Esophagus muscularis mucosa (tissue), 4 donors: ENCODE data around the gene MLN. TPM values are rescaled to one million over a fixed set of nuclear protein-coding genes. Genes with fewer than 3 reads are reported as not detected.

Experiments
- DNase-seq: peaks from one replicate; pipeline ENCODE4 v3.0.0-alpha.2; 2017; ENCODE audit errors: extremely low spot score
- H3K27ac ChIP-seq, 4 donors: fragments of 200-600 bp; sonication (generic); replicated peaks in 1 of 4; 1 replicate in 3 of 4; 2 replicates in 1 of 4; pipeline ENCODE4 v1.5.1; 2016 to 2019; ENCODE audit warnings: mild to moderate bottlenecking in 1 of 4
- H3K27me3 ChIP-seq, 4 donors: fragments of 200-600 bp; sonication (generic); one replicate each; pipeline versions ENCODE4 v1.5.1 to v1.6.0; 2016 to 2019
- H3K36me3 ChIP-seq, 4 donors: fragments of 200-600 bp; sonication (generic); one replicate each; pipeline ENCODE4 v1.5.1; 2016 to 2019
- H3K4me1 ChIP-seq, 4 donors: fragments of 200-600 bp; sonication (generic); one replicate each; pipeline ENCODE4 v1.5.1; 2016 to 2019
- H3K4me3 ChIP-seq, 4 donors: fragments of 200-600 bp; sonication (generic); 1 replicate in 2 of 4; 2 replicates in 2 of 4; pipeline ENCODE4 v1.5.1; 2016 to 2019; ENCODE audit warnings: mild to moderate bottlenecking in 4 of 4, moderate library complexity in 1 of 4
- H3K9me3 ChIP-seq, 4 donors: fragments of 200-600 bp; sonication (generic); 1 replicate in 3 of 4; 2 replicates in 1 of 4; pipeline ENCODE4 v1.5.1; 2016 to 2019
- CTCF ChIP-seq, 3 experiments: fragments of 200-600 bp in 2 of 3; fragments of 450-650 bp in 1 of 3; sonication (generic) in 2 of 3; IDR thresholded peaks; one replicate each; pipeline ENCODE4 v1.5.1; 2017 to 2019; ENCODE audit warnings: antibody characterized with exemption in 3 of 3, mild to moderate bottlenecking in 2 of 3, moderate library complexity in 1 of 3
- EP300 ChIP-seq: sonication (generic); formaldehyde crosslinking; IDR thresholded peaks from one replicate; pipeline ENCODE4 v1.6.1; 2017; ENCODE audit warnings: antibody characterized with exemption
- POLR2A ChIP-seq: fragments of 450-650 bp; IDR thresholded peaks from one replicate; pipeline ENCODE4 v1.6.1; 2017; ENCODE audit warnings: antibody characterized with exemption, moderate library complexity, mild to moderate bottlenecking, low read depth
- POLR2AphosphoS5 ChIP-seq, 2 donors: sonication (generic); formaldehyde crosslinking; IDR thresholded peaks; one replicate each; pipeline ENCODE4 v1.6.1; 2017; ENCODE audit warnings: antibody characterized with exemption in 2 of 2
- WGBS: methylation state at CpG from one replicate; pipeline ENCODE4 v1.1.5; 2018; 5-methylcytosine and 5-hydroxymethylcytosine counted together
- intact Hi-C: fragments of 100-400 bp; cut with DNase I; formaldehyde crosslinking; loops from one replicate; pipeline ENCODE4 v1.15.1; 2023
- total RNA-seq, 4 donors: library from RNA; depleted of rRNA; stranded (reverse); fragments of >200 nt; gene quantifications; one replicate each; pipeline versions ENCODE4 v1.1.0 to v1.2.1, GENCODE V29; 2016

MLN gene
- total RNA-seq, 4 donors from 2014 or later: not detected

DNA sequence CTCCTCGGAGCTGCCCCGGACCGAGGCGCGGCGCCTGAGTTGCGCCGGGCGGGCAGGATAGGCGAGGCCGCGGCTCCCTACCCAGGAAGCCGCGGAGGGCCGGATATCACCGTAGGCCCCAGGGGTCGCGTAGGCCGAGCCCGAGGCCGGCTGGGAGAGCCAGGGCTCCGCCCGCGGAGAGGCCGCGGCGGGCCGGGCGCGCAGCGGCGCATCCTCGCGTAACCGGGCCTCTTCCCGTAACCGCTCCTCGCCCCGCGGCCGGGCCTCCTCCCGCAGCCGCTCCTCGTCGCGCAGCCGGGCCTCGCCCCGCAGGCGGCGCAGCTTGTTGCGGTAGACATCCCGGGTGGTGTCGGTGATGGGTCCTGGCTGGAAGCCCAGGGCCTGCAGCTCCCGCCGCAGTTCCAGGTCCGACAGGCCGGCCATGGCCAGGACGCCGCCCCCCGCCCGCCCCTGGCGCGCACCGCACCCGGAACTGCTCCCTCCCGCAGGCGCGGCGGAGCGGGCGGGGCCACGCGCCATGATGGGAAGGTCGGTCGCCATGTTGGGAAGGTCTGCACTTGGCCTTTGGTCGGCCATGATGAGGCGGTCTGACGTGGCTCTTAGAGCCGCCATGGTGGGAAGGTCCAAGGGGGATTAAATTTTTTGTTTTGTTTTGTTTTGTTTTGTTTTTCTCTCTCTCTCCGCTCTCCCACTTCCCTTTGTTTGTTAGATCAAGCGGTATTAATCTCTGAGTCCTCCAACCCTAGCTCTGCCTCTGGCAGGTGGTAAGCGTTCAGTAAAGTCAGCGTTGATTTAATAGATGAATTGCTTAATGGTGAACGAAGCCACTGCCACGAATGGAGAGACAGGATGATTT, 14.9 kb downstream of the MLN start, which contains the start of gene LEMD2:
LEMD2 (minus strand) TSS at position 437 of the 856 bp plus-strand sequence; CDS start at position 423, 14 bp downstream.
- Histone ChIP-seq H3K27ac (peak within 1 kb of the TSS; percentile 100), H3K36me3 (peaks cover 6 to 17% (median 13%) of the 10 kb centered on the region in 4 donors), H3K9me3 (no peaks in the 10 kb centered on the region), H3K4me3 (peak within 1 kb of the TSS; percentile 91 to 99 (median 96)), H3K4me1 (peaks cover 40 to 48% (median 44%) of the 10 kb centered on the region in 4 donors), H3K27me3 (no peaks in the 10 kb centered on the region)
- intact Hi-C loops: no loop called here
- no peak for TF ChIP-seq EP300
- no peak for TF ChIP-seq CTCF (IDR thresholded peaks at IDR 0.05)
- TF ChIP-seq POLR2AphosphoS5 (IDR thresholded peaks at IDR 0.05): peak; percentile 96 to 97
- peak; percentile 94 for TF ChIP-seq POLR2A
- WGBS: 13% methylated on average over 20 of the region's 86 CpGs
- DNase-seq: peak; percentile 98

DNA sequence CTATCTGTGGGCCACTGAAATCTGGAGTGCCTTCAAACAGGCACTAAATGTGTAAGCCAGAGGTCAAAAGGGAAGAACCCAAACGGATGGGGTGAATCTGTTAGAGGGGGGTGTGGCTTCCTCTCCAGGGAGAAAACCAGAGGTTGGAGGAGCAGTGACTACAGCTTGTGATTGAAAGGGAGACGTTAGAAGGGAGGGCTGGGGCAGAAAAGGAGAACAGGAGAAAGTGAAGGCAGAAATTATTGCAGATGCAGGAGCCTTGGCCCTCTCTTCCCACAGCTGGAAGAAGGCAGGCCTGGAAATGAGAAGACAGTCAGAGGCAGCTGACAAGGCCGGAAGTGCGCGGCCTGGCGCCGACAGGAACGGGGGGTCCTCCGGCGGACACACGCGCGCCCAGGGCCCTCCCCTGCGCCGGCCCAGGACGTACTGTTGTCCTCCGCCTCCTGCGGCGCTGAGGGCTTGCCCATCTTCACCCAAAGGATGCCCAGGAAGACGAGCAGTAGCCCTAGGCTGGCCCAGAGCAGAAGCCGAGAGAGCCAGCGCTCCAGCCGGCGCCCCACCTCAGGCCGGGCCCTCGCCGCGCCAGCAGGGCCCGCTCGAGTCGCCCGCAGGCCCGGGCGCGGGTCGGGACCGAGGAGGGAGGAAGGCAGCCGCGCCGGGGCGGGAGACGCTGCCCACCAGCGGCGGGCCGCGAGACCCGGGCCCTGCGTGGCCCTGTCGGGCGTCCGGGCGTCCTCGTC, 15.7 kb downstream of the MLN start:
- no peaks in the 10 kb centered on the region for H3K27me3 ChIP-seq
- H3K4me3 ChIP-seq: peak overlapping the region; percentile 91 to 99 (median 96)
- H3K36me3 ChIP-seq: peaks cover 14 to 25% (median 21%) of the 10 kb centered on the region in 4 donors
- peak overlapping the region; percentile 100 for H3K27ac ChIP-seq
- TF ChIP-seq EP300: no peak
- peak; percentile 92 for TF ChIP-seq POLR2AphosphoS5 (IDR thresholded peaks at IDR 0.05)
- TF ChIP-seq CTCF (IDR thresholded peaks at IDR 0.05): peak in 1 of 3 experiments; percentile 2
- TF ChIP-seq POLR2A: peak; percentile 68
- 3% methylated on average over 21 of the region's 53 CpGs for WGBS
- peaks cover 40 to 48% (median 44%) of the 10 kb centered on the region in 4 donors for H3K4me1 ChIP-seq
- H3K9me3 ChIP-seq: no peaks in the 10 kb centered on the region
- intact Hi-C loops: no loop called here
- peak; percentile 93 for DNase-seq

DNA sequence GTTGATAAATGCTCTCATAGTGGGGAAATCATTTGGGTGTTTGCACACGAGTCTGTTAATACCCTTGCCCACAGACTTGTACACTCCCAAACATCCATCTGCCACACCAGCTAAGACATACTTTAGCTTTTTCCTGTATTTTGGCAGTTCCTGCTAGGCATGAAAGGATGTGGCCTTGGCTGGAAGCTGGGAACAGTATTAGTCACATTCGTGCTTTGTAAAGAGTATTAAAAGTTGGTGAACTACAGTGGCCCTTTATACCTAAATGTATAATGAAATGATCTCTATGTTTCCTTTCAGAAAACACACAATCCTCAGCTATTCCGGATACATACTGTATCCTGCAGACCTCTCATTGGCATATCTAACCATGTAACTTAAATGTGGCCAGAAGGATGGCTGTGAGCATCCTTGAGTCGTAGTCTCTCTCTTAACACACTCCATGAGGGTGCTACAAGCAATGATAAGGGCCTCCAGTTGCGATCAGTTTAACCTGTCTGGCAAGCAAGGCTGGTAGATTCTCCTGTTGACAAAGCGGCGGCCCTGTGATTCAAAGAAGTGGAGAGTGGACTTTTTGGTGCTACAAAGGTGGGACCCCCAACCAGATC, 16.4 kb downstream of the MLN start:
- no peak for DNase-seq
- no peaks in the 10 kb centered on the region for H3K27me3 ChIP-seq
- peak overlapping the region; percentile 100 for H3K27ac ChIP-seq
- WGBS: 54% methylated on average over 7 of the region's 7 CpGs
- intact Hi-C loops: no loop called here
- peak overlapping the region; percentile 91 to 99 (median 96) for H3K4me3 ChIP-seq
- peaks cover 20 to 32% (median 28%) of the 10 kb centered on the region in 4 donors for H3K36me3 ChIP-seq
- no peaks in the 10 kb centered on the region for H3K9me3 ChIP-seq
- TF ChIP-seq CTCF (IDR thresholded peaks at IDR 0.05) (no peak), EP300 (no peak), POLR2AphosphoS5 (IDR thresholded peaks at IDR 0.05) (no peak), POLR2A (no peak)
- H3K4me1 ChIP-seq: peaks cover 43 to 52% (median 44%) of the 10 kb centered on the region in 4 donors

- Histone ChIP-seq H3K27ac (peak overlapping the region; percentile 100), H3K4me3 (peak overlapping the region in 1 of 4 donors; percentile 99), H3K9me3 (no peaks in the 10 kb centered on the region), H3K36me3 (peaks cover 25 to 37% (median 35%) of the 10 kb centered on the region in 4 donors), H3K4me1 (peaks cover 47 to 59% (median 50%) of the 10 kb centered on the region in 4 donors), H3K27me3 (no peaks in the 10 kb centered on the region)
- WGBS: 62% methylated on average over 3 of the region's 3 CpGs
- TF ChIP-seq POLR2AphosphoS5 (IDR thresholded peaks at IDR 0.05): no peak
- no peak for TF ChIP-seq CTCF (IDR thresholded peaks at IDR 0.05)
- no peak for TF ChIP-seq POLR2A
- no peak for TF ChIP-seq EP300
- intact Hi-C loops: no loop called here
- no peak for DNase-seq
These were observed 17.1 kb downstream of the MLN start for GRCh38 chr6:33786736-33787135.
